ENCODE measurements around the gene CEMIP2. TPM values are rescaled to one million over a fixed set of nuclear protein-coding genes. Genes with fewer than 3 reads are reported as not detected.

CEMIP2 gene
- total RNA-seq, 2 donors from 2014 or later: 20.4 to 86.5 TPM

DNA sequence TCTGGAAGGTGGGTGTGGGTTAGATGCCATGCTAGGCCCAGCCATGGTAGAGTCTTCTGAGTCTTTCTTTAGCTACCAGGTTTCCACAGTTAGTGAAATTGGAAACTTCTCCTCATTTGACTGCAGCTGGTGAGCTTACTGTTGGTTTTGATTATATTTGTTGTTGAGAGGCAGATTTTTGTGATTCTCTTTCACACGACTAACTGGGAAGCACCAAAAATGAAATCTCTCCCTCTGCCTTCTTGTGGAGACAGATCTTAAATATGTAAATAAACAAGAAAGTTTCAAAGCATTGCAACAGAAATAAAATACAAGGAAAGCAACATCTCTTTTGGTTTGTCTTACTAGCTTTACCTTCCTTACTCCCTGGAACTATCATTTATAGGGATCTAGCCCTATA, 122.2 kb downstream of the CEMIP2 start:
- Histone ChIP-seq H3K4me3 (no peak overlapping the region), H3K27ac (no peak overlapping the region), H3K9me3 (no peaks in the 10 kb centered on the region), H3K36me3 (no peaks in the 10 kb centered on the region), H3K27me3 (replicated peaks; ENCODE audit: insufficient read depth) (no peaks in the 10 kb centered on the region), H3K4me1 (replicated peaks) (no peaks in the 10 kb centered on the region)
- 27% methylated on average over 1 of the region's 1 CpG for WGBS
- TF ChIP-seq, protein P1, sequence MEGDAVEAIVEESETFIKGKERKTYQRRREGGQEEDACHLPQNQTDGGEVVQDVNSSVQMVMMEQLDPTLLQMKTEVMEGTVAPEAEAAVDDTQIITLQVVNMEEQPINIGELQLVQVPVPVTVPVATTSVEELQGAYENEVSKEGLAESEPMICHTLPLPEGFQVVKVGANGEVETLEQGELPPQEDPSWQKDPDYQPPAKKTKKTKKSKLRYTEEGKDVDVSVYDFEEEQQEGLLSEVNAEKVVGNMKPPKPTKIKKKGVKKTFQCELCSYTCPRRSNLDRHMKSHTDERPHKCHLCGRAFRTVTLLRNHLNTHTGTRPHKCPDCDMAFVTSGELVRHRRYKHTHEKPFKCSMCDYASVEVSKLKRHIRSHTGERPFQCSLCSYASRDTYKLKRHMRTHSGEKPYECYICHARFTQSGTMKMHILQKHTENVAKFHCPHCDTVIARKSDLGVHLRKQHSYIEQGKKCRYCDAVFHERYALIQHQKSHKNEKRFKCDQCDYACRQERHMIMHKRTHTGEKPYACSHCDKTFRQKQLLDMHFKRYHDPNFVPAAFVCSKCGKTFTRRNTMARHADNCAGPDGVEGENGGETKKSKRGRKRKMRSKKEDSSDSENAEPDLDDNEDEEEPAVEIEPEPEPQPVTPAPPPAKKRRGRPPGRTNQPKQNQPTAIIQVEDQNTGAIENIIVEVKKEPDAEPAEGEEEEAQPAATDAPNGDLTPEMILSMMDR (IDR thresholded peaks at IDR 0.05): no peak
- TF ChIP-seq POLR2A (IDR thresholded peaks at IDR 0.05) (no peak), POLR2AphosphoS5 (IDR thresholded peaks at IDR 0.05) (no peak)
- no peak for DNase-seq (ENCODE audit: low spot score)
- intact Hi-C loops (cut with DNase I): no loop called here

DNA sequence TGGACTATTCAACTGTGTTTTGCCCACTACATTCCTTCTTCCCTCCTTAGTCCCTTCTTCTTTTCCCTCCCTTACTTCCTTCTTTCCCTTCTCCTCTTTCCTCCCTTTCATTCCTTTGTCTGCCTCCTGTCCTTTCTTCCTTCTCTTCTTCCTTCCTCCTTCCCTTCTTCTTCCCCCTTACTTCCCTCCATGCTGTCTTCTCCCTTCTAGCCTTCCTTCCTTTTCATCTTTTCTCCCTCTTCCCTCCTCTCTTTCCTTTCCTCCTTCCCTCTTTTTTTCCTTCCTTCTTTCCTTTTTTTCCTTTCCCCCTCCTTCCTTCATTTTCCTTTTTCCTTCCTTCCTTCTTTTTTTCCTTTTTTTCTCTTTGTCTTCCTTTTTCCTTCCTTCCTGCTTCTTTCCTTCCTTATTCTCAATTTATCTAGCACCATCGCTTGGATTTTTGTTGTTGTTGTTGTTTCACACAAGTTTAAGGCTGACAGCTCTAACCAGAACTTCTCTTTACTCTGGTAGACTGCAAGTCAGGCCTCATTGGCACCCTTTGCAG, 123.4 kb downstream of the CEMIP2 start:
- TF ChIP-seq POLR2AphosphoS5 (IDR thresholded peaks at IDR 0.05) (no peak), POLR2A (IDR thresholded peaks at IDR 0.05) (no peak)
- TF ChIP-seq, protein P1 (IDR thresholded peaks at IDR 0.05): no peak
- H3K4me1 ChIP-seq (replicated peaks): no peaks in the 10 kb centered on the region
- no peak overlapping the region for H3K4me3 ChIP-seq
- H3K27me3 ChIP-seq (replicated peaks; ENCODE audit: insufficient read depth): no peaks in the 10 kb centered on the region
- H3K9me3 ChIP-seq: no peaks in the 10 kb centered on the region
- intact Hi-C loops (cut with DNase I): no loop called here
- H3K36me3 ChIP-seq: no peaks in the 10 kb centered on the region
- WGBS: 93% methylated on average over 1 of the region's 1 CpG
- DNase-seq (ENCODE audit: low spot score): no peak
- no peak overlapping the region for H3K27ac ChIP-seq

DNA sequence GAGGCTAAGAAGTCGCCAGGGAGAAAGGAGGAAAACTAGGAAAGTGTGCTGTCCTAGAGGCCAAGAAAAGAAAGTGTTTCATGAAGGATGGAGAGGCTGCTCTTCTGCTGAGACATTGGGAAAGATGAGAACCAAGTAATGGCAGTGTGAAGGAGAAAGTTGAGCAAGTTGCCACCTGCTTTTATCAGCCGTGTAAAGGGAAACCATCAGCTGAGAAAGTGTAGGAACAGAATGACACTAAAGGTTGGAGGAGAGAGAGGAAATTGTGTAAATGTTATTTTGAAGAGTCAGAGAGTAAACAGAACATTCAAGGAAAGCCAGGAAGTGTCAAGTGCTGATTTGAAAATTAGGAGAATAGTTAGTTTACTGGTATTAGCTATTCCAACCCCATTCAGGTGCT, 125.0 kb downstream of the CEMIP2 start:
- intact Hi-C loops (cut with DNase I): no loop called here
- DNase-seq (ENCODE audit: low spot score): no peak
- Histone ChIP-seq H3K27ac (no peak overlapping the region), H3K9me3 (no peaks in the 10 kb centered on the region), H3K4me3 (no peak overlapping the region), H3K4me1 (replicated peaks) (no peaks in the 10 kb centered on the region), H3K27me3 (replicated peaks; ENCODE audit: insufficient read depth) (no peaks in the 10 kb centered on the region), H3K36me3 (no peaks in the 10 kb centered on the region)
- TF ChIP-seq POLR2A (IDR thresholded peaks at IDR 0.05): no peak
- TF ChIP-seq, protein P1 (IDR thresholded peaks at IDR 0.05): no peak
- TF ChIP-seq POLR2AphosphoS5 (IDR thresholded peaks at IDR 0.05): no peak
- WGBS: 60% methylated on average over 2 of the region's 2 CpGs

DNA sequence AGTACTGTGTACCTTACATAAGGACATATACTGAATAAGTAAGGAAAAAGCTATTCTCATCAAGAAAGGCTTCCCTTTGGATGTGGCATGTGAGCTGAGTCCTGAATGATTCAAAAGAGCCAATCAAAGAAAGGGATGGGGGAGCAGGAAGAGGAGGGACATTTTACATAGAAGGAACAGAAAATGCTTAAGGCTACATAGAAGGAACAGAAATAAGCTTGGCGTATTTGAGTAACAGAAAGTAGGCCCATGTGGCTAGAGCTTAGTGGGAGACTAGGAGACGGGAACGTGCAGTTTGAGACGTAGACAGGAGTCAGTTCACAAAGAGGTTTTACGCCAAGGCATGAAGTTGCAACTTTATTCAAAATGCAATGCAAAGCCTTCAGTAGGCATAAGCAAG, 126.3 kb downstream of the CEMIP2 start:
- Histone ChIP-seq H3K9me3 (no peaks in the 10 kb centered on the region), H3K27me3 (replicated peaks; ENCODE audit: insufficient read depth) (no peaks in the 10 kb centered on the region), H3K4me3 (no peak overlapping the region), H3K4me1 (replicated peaks) (no peaks in the 10 kb centered on the region), H3K27ac (no peak overlapping the region), H3K36me3 (no peaks in the 10 kb centered on the region)
- WGBS: 89% methylated on average over 5 of the region's 5 CpGs
- intact Hi-C loops (cut with DNase I): no loop called here
- DNase-seq (ENCODE audit: low spot score): no peak
- TF ChIP-seq POLR2AphosphoS5 (IDR thresholded peaks at IDR 0.05) (no peak), POLR2A (IDR thresholded peaks at IDR 0.05) (no peak)
- TF ChIP-seq, protein P1 (IDR thresholded peaks at IDR 0.05): no peak

DNA sequence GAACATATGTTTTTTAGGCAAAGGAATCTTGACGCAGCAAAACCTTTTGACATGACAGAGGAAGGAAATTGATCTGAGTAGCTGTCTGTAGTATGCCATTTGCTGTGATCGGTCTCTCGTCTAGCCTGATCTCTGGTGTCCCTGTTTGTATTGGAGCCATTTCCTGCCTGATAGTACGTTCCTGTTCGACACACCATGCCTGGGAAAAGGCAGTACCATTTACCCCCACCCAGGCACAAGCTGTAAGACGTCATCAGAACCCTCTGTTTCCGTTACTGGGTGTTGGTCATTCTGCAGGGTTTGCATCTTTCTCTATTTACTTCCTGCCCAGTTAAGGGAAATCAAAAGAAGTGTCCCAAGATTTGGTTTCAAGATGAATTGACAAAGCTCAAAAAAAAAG, 129.7 kb downstream of the CEMIP2 start:
- Histone ChIP-seq H3K27me3 (replicated peaks; ENCODE audit: insufficient read depth) (no peaks in the 10 kb centered on the region), H3K9me3 (no peaks in the 10 kb centered on the region), H3K27ac (no peak overlapping the region), H3K4me3 (no peak overlapping the region), H3K36me3 (no peaks in the 10 kb centered on the region), H3K4me1 (replicated peaks) (no peaks in the 10 kb centered on the region)
- no peak for DNase-seq (ENCODE audit: low spot score)
- TF ChIP-seq, protein P1 (IDR thresholded peaks at IDR 0.05): no peak
- TF ChIP-seq POLR2AphosphoS5 (IDR thresholded peaks at IDR 0.05): no peak
- intact Hi-C loops (cut with DNase I): no loop called here
- WGBS: 75% methylated on average over 7 of the region's 7 CpGs

Data from prostate gland (tissue), 2 donors.